Activated CD8-positive, alpha-beta memory T cell treated with anti-CD3 and anti-CD28 coated beads, Interleukin-2, amount 50 U/mL, for 24 hours (primary cell): Measurements from ENCODE around the gene PEAK1.
"Not testable (repeated sequence)": the region's sequence is repeated elsewhere in the genome, so short reads cannot be mapped to it uniquely, and the experiment has no call there.

Source experiments
- DNase-seq: peaks from one replicate; pipeline ENCODE4 v3.0.0-alpha.2; 2020; ENCODE audit errors: extremely low read depth

Gene PEAK1

DNA sequence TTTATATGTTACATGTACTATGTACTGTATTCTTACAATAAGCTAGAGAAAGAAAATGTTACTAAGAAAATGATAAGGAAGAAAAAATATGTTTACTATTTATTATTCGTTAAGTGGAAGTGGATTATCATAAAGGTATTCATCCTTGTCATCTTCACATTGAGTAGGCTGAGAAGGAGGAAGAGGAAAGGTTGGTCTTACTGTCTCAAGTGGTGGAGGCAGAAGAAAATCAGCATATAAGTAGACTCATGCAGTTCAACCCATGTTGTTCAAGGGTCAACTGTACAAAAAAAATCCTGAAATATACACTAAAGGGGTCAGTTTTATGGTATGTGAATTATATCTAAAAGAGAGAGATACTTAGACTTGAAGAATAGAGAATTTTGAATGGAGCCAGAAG is 6.5 kb upstream of the PEAK1 start:
- no peak for DNase-seq

DNA sequence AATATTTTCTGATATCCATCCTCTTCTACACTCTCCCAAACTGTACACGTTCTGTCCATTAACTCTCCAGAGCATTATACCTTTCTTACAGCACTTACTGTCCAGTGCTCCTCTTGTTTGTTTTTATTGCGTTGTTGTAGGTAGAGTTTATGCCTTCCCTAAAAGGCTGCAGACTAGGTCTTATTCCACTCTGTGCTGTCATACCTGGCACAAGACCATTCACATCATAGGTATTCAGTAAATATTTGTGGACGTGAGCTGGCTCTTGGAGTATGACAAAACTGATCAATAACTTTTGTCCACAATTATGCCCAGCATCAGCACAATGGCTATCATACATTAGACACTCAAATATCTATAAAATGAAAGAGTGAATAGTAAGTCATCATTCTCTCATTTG is 5.2 kb upstream of the PEAK1 start:
- DNase-seq = no peak

DNA sequence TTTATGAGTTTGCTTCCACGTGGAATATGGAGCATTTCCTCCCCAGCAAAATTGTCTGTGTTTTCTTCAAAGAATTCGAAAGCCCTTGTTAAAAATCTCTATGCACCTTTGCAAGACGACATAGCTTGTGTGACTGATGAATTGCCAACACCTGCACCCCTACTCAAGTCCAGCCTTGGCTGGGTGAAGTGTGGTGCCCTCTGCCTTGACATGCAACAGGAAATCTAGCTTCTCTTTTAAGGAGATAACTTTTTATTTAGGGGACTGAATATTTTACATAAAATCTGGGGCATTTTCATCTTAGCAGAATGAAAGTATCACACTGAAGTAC is 1.4 kb upstream of the PEAK1 start:
- DNase-seq = no peak

DNA sequence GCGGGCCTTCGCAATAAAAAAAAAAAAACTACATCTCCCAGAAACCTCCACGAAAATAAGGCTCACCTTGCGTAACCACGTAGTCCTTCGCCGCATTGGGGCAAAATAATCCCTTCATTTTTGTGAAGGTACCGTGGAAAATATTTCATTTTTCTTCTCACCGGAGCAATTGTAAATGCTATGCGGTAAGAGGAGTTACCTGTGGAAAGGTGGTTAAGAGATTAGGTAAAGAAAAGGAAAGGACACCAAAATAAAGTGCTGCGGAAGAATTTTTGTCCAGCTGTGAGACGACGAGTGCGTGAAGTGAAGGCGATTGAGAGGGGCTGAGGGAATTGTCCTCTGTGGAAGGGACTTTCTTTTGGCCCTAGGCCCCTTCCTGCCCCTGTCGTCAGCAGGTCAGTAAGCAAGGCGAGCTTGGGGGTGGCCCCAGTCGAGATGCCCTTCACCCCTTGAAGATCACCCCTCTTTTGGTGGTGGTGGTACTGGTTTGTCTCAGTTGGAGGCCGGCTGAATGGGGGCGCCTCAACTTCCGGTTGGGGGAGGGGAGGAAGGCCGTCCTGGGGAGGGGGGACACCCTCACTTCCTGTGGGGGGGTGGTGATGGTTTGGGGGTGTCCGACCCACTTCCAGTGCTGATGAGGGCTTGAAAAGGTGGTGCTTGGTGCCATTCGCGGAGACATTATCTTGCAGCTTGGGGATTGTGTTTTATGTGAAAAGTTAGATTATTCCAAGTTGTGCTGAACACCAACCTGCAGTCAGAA is 886 bp upstream of the PEAK1 start, which contains the start of gene HMG20A:
TSS of gene HMG20A (plus strand) at position 279 of the 760 bp plus-strand sequence. CDS start 37,520 bp downstream, outside the sequence.
- peak; percentile 18 for DNase-seq

DNA sequence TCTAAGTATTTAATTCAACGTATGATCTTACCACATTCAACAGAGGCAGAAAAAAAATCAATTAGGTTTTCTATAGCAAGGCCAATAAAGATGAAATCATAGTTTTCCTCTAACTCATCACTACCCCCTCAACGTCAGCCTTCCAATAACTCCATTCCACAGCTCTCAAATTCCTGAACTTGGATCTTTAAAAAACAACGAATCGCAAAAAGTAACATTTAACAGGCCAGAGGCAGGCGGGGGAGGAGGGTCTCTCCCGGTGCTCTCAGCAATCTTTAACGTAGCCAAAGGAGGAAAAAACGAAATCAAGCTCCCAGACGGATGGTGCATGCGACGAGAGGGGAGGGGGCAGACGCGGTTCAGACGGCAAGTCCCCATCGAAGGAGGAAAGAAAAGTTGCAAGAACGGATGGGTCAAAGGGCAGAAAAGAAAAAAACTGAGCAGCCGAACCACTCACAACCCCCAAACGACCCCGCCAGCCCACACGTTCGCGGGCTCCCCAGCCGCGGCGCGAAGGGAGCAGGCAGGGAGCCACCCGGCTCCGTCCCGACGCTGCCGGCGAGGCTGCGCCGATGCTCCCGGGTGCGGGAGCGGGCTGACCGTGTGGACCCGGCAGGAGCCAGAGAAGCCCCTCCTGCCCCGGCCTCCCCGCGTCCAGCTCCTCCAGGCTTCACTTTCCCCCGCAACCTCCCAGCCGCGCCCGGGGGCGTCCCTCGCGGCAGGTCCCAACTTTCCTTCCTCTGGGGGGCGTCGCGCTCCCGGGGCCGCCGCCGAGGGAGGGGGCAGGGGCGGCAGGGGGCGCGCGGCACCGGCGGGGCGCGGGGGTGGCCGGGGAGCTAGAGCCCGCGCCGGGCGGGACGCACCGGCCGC is 703 bp downstream of the PEAK1 start:
- peak; percentile 2 for DNase-seq

DNA sequence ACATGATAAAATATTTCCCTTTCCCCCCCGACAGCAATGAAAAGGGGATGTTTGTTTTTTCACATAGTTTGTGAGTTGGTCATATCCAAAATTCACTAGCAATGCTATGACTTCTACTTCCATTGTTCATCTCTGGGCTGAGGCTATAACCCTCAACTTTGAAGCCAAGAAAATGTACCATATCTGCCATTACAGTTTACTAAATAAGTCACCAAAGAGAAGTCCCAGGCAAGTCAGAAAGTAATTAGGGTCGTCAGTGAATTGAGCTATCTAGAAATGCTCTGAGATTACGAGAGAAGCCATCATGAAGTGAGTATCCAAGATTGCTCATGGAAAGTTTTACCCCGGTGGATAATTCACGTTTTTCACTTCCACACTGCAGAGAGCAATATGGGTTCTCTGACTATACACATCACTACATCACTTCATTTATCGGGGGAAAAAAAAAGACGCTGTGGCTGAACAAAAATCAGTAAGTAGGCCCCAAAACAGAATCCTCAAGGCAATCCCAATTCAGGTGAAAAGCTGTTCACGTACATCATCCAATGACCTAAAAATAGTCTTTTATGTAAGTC is 1.4 kb downstream of the PEAK1 start:
- no peak for DNase-seq

DNA sequence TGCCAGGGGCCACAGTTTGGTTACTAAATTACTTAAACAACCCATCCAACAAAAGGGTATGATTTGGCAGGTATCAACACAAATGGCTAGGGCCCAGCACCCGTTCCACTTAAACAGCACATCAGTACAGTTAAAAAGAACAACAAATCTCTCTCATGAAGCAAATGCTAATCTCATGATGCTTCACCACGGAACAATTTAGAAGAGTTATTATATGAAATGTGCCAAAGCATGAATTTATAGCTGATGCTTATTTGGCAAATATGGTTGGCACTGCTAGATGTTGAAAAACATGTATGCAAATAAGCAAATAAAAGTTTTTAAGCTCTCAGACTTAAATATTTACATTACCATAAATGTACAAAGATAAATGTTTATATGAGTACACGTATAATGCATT is 2.3 kb downstream of the PEAK1 start:
- DNase-seq = no peak

DNA sequence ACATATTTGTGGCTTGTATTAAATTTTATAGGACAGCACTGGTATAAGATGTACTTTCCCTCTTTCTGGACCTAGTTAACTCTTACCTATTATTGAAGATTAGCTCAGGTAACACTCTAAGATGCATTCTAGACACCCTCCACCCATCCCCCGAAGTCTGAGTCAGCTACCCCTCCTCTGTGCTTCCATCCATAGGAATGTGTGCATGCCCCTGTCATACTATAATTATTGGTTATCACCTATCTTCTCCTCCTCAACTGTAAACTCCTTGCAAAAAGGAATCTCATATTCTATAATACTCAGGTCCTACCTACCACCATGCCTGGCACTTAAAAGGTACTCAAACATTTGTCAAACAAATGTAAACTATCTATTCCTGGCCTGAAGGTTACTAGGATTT is 3.0 kb downstream of the PEAK1 start:
- no peak for DNase-seq

DNA sequence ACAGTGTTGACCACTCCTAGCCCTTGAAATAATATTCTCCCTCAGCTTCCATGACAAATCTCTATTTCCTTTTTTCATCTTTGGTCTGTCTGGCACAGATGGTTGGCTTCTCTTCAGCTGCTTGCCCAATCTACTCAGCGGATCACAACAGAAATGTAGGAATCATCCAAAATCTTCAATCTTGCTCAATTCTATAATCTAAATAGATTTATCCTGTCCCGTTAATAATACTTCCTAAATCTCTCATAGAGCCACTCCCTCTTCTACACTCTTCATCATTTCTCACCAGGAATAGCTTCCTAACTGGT is 3.8 kb downstream of the PEAK1 start:
- DNase-seq = no peak

DNA sequence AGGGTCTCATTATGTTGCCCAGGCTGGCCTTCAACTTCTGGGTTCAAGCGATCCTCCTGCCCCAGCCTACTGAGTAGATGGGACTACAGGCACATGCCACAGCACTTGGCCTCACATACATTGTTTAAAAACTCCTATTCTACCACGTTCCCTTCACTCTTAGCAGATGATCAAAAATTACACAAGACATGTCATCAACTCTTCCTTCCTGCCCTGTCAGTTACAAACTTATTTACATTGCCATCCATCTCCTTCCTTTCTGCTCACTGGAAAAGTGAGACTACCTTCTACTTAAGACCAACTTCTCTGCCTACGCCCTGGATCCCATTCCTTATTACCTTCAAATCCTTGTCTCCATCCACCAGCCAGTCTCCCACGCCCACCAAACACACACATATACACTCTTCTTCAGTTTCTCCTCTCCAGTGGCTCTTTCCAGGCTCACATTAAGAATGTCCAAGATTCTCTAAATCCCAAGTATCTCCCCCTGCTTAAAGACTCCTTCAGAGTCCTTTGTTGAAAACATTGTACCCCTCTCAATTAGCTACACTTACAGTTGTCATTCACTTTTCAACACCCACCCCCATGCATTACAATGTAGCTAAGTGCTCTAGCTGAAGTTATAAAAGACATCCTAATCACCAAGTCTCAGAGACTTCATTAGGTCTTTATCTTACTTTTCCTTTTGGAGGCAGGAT is 4.3 kb downstream of the PEAK1 start:
- no peak for DNase-seq

DNA sequence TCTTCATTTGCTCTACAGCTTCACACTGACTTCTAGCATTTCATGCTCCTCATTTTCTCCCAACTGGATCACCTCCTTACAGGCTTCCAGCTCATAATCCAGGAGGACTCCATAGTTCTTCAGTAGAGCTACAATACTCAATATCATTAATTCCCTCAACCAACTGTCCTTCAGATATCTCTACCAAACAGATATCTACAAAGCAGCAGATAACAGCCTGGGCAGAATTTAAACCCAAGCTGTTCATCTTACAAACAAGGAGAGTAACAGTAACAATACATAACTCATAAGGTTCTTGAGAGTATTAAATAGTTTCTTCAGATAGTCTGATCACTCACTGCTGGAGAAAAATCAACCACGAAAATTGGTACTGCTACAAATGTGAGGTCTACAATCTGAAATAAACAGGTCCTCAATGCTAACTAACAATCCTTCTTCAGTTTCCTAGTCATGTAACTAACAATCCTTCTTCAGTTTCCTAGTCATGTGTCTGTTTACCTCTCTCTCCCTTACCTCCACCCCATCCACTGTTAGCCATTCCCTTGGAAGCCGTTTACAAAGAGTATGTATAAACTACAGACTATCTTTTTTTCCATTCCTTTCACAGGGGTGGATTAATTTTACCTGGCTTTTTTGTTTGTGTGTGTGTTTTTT is 5.0 kb downstream of the PEAK1 start:
- no peak for DNase-seq

DNA sequence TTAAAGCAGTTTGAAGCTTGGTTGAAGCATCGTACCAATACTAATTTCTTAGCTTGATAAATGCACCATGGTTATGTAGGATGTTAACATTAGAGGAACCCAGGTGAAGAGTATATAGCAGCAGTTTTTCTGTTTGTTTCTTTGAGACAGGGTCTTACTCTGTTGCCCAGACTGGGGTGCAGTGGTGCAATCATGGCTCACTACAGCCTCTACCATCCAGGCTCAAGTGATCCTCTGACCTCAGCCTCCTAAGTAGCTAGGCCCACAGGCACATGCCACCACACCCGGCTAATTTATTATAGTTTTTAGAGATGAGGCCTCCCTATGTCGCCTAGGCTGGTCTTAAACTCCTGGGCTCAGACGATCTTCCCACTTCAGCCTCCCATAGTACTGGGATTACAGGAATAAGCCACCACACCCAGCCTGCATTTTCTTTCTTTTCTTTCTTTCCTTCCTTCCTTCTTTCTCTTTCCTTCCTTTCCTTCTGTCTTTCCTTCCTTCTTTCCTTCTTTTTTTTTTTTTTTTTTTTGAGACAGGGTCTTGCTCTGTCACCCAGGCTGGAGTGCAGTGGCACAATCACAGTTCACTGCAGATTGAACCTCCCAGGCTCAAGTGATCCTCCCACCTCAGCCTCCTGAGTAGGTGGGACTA is 6.1 kb downstream of the PEAK1 start:
- DNase-seq = no peak

DNA sequence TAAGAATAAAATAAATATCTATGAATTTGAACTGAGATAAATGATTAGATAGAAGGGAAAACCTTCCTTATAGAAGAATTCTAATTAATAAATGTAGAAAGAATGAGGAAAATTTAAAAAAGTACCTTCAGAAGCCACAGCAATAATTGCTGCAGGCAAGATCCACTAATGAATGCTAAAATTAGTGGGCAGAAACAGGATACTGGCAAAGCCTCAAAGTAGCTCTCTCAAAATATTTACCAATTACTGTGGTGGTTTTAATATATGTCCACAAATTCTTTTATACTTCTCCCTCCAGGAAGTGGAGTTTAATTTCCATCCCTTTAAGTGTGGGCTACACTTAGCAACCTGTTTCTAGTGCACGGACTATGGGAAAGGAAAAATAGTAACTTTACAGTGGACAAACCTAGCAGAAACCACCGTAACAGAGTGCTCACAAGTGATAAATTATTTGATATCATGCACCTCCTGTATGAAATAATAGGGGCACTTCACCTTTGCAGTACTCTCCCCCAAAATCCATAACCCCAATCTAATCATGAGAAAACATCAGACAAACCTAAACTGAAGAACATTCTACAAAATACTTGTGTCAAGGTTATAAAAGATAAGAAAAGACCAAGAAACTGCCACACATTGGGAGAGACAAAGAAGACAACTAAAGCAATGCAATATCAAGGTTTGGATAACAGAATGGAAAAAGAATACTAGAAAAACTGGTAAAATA is 6.8 kb downstream of the PEAK1 start:
- DNase-seq = no peak

DNA sequence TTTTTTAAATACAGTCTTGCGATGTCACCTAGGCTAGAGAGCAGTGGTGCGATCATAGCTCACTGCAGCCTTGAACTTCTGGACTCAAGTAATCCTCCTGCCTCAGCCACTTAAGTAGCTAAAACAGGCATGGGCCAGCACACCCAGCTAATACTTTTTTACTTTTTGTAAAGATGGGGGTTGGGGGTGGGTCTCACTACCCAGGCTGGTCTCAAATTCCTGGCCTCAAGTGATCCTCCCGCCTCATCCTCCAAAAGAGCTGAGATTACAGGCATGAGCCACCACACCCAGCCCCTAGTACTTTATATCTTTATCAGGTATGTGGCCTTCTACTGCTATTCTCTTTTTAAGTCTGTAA is 8.3 kb downstream of the PEAK1 start:
- no peak for DNase-seq

DNA sequence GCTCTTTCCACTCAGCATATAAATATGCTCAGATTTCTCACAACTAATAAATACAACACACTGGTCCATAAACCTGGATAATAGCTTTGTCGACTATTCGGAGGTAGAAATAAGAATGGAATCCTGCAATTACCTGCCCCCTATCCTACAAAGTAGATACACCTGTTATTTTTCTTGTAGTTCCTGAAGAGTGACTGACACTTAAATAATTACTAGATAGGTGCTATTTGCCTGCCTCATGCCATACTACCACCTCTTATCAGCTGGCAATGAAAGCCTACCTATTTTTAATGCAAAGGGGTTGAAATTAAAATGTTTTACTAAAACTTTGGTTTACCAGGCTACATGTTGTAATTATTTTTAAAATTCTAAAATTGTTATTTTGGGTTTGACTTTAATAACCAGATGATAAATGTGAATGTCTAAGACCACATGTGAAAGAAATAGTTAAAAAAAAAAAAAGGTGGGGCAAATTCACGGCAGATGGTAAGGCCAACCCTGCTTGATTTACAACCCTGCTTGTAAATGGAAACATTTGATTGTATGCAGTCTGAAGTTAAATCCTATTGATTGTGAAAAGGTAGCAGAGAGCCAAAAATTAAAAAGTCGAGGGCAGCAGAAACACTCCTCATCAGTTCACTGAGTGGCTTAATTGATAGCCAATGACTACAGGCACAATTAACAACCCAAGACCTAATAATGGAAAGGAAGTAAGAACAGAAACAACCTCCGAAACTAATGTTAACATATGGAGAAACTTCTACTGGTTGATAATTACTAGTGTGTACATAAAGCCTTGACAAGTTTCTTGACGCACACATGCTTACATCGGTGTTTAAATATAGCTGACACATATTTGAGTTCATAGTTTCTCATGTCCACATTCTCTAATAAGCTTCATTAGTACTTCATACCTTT is 8.9 kb downstream of the PEAK1 start:
- DNase-seq = no peak

DNA sequence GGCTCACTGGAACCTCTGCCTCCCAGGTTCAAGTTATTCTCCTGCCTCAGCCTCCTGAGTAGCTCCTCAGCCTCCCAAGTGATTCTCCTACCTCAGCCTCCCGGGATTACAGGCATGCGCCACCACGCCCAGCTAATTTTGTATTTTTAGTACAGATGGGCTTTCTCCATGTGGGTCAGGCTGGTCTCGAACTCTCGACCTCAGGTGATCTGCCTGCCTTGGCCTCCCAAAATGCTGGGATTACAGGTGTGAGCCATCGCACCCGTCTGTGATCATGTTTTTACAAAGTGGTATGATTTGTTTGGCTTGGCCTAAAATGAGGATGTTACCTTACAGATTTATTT is 9.8 kb downstream of the PEAK1 start:
- DNase-seq = not testable (repeated sequence)

DNA sequence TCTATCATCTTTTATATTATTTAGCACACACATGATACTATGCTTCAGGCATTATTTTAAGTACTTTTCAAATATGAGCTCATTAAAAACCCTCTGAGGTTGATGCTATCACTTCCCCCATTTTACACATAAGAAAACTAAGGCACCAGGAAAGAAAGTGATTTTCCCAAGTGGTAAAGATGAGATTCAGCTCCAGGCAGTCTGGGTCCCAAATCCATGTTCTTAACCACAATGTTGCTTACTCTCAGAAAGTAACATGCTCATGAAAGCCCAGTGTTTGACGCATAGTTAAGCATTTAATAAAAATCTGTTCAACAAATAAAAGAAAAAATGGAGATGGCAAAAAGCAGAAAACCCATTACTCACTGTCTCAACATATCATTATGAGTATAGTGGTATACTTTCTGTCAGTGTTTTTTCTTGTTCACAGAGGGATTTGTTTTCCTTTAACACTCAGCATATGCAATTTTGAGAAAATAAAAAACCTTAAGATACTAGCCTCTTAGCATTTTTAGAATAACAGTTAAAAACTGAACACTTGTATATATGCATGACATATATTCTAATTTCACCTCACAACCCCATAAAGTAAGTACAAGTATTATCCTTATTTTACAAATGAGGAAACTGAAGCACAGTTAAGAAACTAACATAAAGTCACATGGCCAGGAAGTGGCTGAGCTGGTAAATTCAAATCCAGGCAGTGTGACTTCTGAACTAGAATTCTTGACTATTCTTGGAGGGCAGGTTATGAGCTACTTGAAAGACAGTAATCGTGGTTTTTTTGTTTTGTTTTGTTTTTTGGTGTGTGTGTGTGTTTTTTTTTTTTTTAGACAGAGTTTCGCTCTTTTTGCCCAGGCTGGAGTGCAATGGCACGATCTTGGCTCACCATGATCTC is 10.4 kb downstream of the PEAK1 start:
- no peak for DNase-seq

DNA sequence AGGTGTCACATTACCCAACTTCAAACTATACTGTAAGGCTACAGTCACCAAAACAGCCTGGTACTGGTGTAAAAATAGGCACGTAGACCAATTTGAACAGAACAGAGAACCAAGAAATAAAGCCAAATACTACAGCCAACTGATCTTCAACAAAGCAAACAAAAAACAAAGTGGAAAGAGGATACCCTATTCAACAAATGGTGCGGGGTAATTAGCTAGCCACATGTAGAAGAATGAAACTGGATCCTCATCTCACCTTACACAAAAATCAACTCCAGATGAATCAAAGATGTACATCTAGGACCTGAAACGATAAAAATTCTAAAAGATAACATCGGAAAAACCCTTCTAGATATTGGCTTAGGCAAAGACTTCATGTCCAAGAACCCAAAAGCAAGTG is 13.1 kb downstream of the PEAK1 start:
- no peak for DNase-seq
